Heart left ventricle (tissue), 16 donors: ENCODE data around the gene IL32. TPM values are rescaled to one million over a fixed set of nuclear protein-coding genes. Genes with fewer than 3 reads are reported as not detected.

Source experiments
- ATAC-seq, 4 donors: fragments of 200-7000 bp; cut with Tn5 transposase; one replicate each; pipeline ENCODE4 v1.9.1; 2020 to 2022; ENCODE audit warnings: moderate library complexity in 4 of 4, mild to moderate bottlenecking in 3 of 4, moderate number of reproducible peaks in 1 of 4
- DNase-seq, 5 donors: peaks; one replicate each; pipeline ENCODE4 v3.0.0-alpha.2; 2020
- H3K27ac ChIP-seq, 12 donors: fragments of 200-600 bp; sonication (generic) in 4 of 12; one replicate each; pipeline versions ENCODE4 v1.5.0 to v1.8.0; 2016 to 2022; ENCODE audit warnings: mild to moderate bottlenecking in 2 of 12
- H3K27me3 ChIP-seq, 9 donors: fragments of 200-600 bp; sonication (generic) in 2 of 9; one replicate each; pipeline versions ENCODE4 v1.5.1 to v1.8.0; 2016 to 2022; ENCODE audit warnings: mild to moderate bottlenecking in 3 of 9
- H3K36me3 ChIP-seq, 9 donors: fragments of 200-600 bp; sonication (generic) in 2 of 9; one replicate each; pipeline versions ENCODE4 v1.5.0 to v1.8.0; 2018 to 2022; ENCODE audit warnings: mild to moderate bottlenecking in 2 of 9
- H3K4me1 ChIP-seq, 12 donors: fragments of 200-600 bp; sonication (generic) in 4 of 12; one replicate each; pipeline versions ENCODE4 v1.5.0 to v1.8.0; 2016 to 2022; ENCODE audit warnings: mild to moderate bottlenecking in 3 of 12
- H3K4me3 ChIP-seq, 12 donors: fragments of 200-600 bp; sonication (generic) in 4 of 12; one replicate each; pipeline versions ENCODE4 v1.5.0 to v1.8.0; 2017 to 2022; ENCODE audit warnings: mild to moderate bottlenecking in 9 of 12, moderate library complexity in 4 of 12
- H3K9me3 ChIP-seq, 12 donors: fragments of 200-600 bp; sonication (generic) in 4 of 12; one replicate each; pipeline versions ENCODE4 v1.5.0 to v1.8.0; 2016 to 2022; ENCODE audit warnings: mild to moderate bottlenecking in 1 of 12
- CTCF ChIP-seq, 12 donors: fragments of 200-600 bp; sonication (generic) in 4 of 12; IDR thresholded peaks; one replicate each; pipeline versions ENCODE4 v1.5.0 to v1.8.0; 2018 to 2022; ENCODE audit warnings: antibody characterized with exemption in 12 of 12, mild to moderate bottlenecking in 5 of 12
- POLR2A ChIP-seq, 2 donors: fragments of 450-650 bp; IDR thresholded peaks; one replicate each; pipeline ENCODE4 v1.6.1; 2017; ENCODE audit warnings: antibody characterized with exemption in 2 of 2, mild to moderate bottlenecking in 2 of 2, moderate library complexity in 2 of 2
- WGBS, 4 donors: extraction: QIAGEN DNeasy Blood & Tissue Kit in 2 of 4; methylation state at CpG; one replicate each; pipeline versions ENCODE4 v1.1.5 to v1.1.7; 2013 to 2018; 5-methylcytosine and 5-hydroxymethylcytosine counted together
- intact Hi-C, 10 donors: fragments of 100-400 bp; cut with DNase I; formaldehyde crosslinking; loops; one replicate each; pipeline versions ENCODE4 v1.11.1 to v1.14.2; 2022
- polyA plus RNA-seq, 2 donors: library from polyadenylated mRNA; stranded (reverse); fragments of 200-250 nt; gene quantifications; one replicate each; pipeline ENCODE4 v1.2.3, GENCODE V29; 2013
- total RNA-seq, 9 donors: library from RNA; depleted of rRNA in 2 of 9; stranded (reverse); fragments of >200 nt in 2 of 9; fragmentation: NEBNext Ultra II Directional in 3 of 9; extraction: Animal tissue kit (Norgen Biotek cat#: 25700) in 3 of 9; gene quantifications; one replicate each; pipeline versions ENCODE4 v1.1.0 to v1.2.4, GENCODE V29; 2016 to 2023
- donor health status: ischemic (EF 13 %, LVEDD 7.1; RV severe dilation, severe dysfunction).
- donor health status: healthy with polysubstance abuse.
- donor health status: DM: no; HTN: yes; CAD: no.
- donor health status: DM: no; HTN: no; CAD: no.
- donor health status: ischemic (EF 25% LVEDD 6.9; RV normal size, moderate dysfunction).
- donor health status: ischemic (EF 25% LVEDD 5.7; RV mildly dilated, moderate dysfunction).
- donor health status: healthy.
- donor health status: DM: yes; HTN: yes; CAD: no.
- donor health status: ischemic (EF 35%, LVEDD 5.7; RV mildly dilated, moderate dysfunction).
- donor health status: nonischemic (EF 11% LVEDD 7.7; RV severe dilation, severe dysfunction).
- donor health status: DM: yes; HTN: yes; CAD: no.
- donor health status: PGD.
- donor health status: ischemic (EF 29% LVEDD 5.4; RV normal size, mild dysfunction).
- donor health status: nonischemic (EF 23%, LVEDD 6.1; RV moderate dilation, normal function).

The IL32 gene
- total and polyA plus RNA-seq, 11 donors = 20.6 to 241 (median 59.2) TPM

GRCh38 chr16:3094289-3095027, 29.0 kb downstream of the IL32 start:
- Histone ChIP-seq H3K27ac (no peak overlapping the region), H3K9me3 (no peaks in the 10 kb centered on the region), H3K27me3 (peaks cover 0 to 11% (median 0%) of the 10 kb centered on the region in 9 donors), H3K4me1 (peaks cover 0 to 15% (median under 1%) of the 10 kb centered on the region in 12 donors), H3K4me3 (no peak overlapping the region), H3K36me3 (no peaks in the 10 kb centered on the region)
- intact Hi-C loops = loop anchor here in 3 of 10 donors (5.0 kb wide), 3 partner anchors 32 to 73 kb away; no protein-coding TSS in a partner anchor
- DNase-seq = no peak
- WGBS, 4 donors = 82 to 93% (median 90%) methylated on average over 22 of the region's 22 CpGs
- no peak for ATAC-seq
- TF ChIP-seq CTCF (IDR thresholded peaks at IDR 0.05) (peak; percentile 23 to 58 (median 49)), POLR2A (IDR thresholded peaks at IDR 0.05) (no peak)

GRCh38 chr16:3095869-3096268, 30.4 kb downstream of the IL32 start:
- TF ChIP-seq POLR2A (IDR thresholded peaks at IDR 0.05) (no peak), CTCF (IDR thresholded peaks at IDR 0.05) (peak in 8 of 12 donors; percentile 13 to 38 (median 19))
- WGBS, 4 donors = 29 to 38% (median 31%) methylated on average over 4 of the region's 4 CpGs
- no peaks in the 10 kb centered on the region for H3K36me3 ChIP-seq
- H3K9me3 ChIP-seq = no peaks in the 10 kb centered on the region
- DNase-seq (peak in 1 of 5 donors; percentile 57), ATAC-seq (peak in 2 of 4 donors; percentile 23 to 33)
- H3K4me1 ChIP-seq = peaks cover 5 to 27% (median 14%) of the 10 kb centered on the region in 12 donors
- peaks cover 0 to 11% (median 0%) of the 10 kb centered on the region in 9 donors for H3K27me3 ChIP-seq
- intact Hi-C loops = loop anchor here in 2 of 10 donors (5.0 kb wide), 2 partner anchors 34 to 71 kb away; no protein-coding TSS in a partner anchor
- H3K4me3 ChIP-seq = no peak overlapping the region
- H3K27ac ChIP-seq = peak overlapping the region in 1 of 12 donors; percentile 32

DNA sequence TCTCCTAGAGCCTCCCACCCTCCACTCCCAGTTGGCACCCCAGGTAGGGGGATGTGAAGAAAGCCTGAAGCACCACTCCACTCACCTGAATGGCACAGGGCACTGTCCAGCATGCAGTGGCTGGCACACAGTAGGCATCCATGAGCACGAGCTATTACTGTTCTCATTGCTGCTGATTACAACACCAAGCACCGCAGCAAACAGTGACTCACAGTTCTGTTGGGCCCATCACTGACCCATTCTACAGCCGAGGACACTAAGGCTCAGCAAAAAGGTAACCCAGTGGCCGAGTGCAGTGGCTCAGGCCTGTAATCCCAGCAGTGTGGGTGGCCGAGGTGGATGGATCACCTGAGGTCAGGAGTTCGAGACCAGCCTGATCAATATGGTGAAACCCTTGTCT, 30.9 kb downstream of the IL32 start:
- DNase-seq (no peak), ATAC-seq (no peak)
- peaks cover 9 to 32% (median 17%) of the 10 kb centered on the region in 12 donors for H3K4me1 ChIP-seq
- H3K36me3 ChIP-seq = no peaks in the 10 kb centered on the region
- 86 to 93% (median 89%) methylated on average over 6 of the region's 6 CpGs for WGBS, 4 donors
- TF ChIP-seq POLR2A (IDR thresholded peaks at IDR 0.05) (no peak), CTCF (IDR thresholded peaks at IDR 0.05) (no peak)
- H3K4me3 ChIP-seq = no peak overlapping the region
- peak overlapping the region in 1 of 12 donors; percentile 32 for H3K27ac ChIP-seq
- H3K27me3 ChIP-seq = peaks cover 0 to 11% (median 0%) of the 10 kb centered on the region in 9 donors
- intact Hi-C loops = loop anchor here in 2 of 10 donors (5.0 kb wide), 2 partner anchors 34 to 71 kb away; no protein-coding TSS in a partner anchor
- no peaks in the 10 kb centered on the region for H3K9me3 ChIP-seq

DNA sequence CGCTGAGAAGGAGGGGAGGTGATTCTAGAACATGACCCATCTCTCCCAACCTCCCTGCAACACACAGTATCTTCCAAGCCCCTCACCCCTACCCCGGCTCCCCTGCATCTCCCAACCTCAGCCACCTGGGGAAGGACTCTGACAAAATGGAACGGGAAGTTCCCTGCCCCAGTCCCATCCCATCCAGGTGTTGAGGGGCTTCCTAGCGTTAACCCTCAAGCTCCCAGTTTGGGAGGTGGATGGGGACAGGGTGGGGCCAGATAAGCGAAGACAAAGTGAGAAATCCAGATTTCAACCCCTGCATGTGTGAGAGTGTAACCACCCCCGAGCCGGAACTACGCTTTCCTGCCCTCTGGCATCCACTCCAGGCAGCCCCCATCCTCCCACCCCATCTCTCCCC, 31.8 kb downstream of the IL32 start:
- Histone ChIP-seq H3K27ac (no peak overlapping the region), H3K27me3 (peaks cover 0 to 7% (median 0%) of the 10 kb centered on the region in 9 donors), H3K4me1 (peaks cover 9 to 40% (median 23%) of the 10 kb centered on the region in 12 donors), H3K4me3 (no peak overlapping the region), H3K36me3 (no peaks in the 10 kb centered on the region), H3K9me3 (no peaks in the 10 kb centered on the region)
- ATAC-seq (no peak), DNase-seq (no peak)
- WGBS, 4 donors = 46 to 57% (median 49%) methylated on average over 8 of the region's 8 CpGs
- intact Hi-C loops = loop anchor here in 2 of 10 donors (5.0 kb wide), 2 partner anchors 35 to 70 kb away; no protein-coding TSS in a partner anchor
- TF ChIP-seq POLR2A (IDR thresholded peaks at IDR 0.05) (no peak), CTCF (IDR thresholded peaks at IDR 0.05) (no peak)
